ENCODE data around the gene TRRAP.

- TF ChIP-seq CTCF (optimal IDR thresholded peaks at IDR 0.05 in 1 of 3, IDR thresholded peaks at IDR 0.05 in 1 of 3, conservative IDR thresholded peaks at IDR 0.05 in 1 of 3; ENCODE audit: extremely low read depth in 1 of 3, insufficient read depth in 2 of 3, low read length in 3 of 3) (no peak), EZH2 (IDR thresholded peaks at IDR 0.05; ENCODE audit: low read length) (no peak)
Observed at GRCh38 chr7:98855610-98856422, 22.5 kb upstream of the TRRAP start.
